ENCODE data around the gene ARHGAP15.

ARHGAP15 gene

DNA sequence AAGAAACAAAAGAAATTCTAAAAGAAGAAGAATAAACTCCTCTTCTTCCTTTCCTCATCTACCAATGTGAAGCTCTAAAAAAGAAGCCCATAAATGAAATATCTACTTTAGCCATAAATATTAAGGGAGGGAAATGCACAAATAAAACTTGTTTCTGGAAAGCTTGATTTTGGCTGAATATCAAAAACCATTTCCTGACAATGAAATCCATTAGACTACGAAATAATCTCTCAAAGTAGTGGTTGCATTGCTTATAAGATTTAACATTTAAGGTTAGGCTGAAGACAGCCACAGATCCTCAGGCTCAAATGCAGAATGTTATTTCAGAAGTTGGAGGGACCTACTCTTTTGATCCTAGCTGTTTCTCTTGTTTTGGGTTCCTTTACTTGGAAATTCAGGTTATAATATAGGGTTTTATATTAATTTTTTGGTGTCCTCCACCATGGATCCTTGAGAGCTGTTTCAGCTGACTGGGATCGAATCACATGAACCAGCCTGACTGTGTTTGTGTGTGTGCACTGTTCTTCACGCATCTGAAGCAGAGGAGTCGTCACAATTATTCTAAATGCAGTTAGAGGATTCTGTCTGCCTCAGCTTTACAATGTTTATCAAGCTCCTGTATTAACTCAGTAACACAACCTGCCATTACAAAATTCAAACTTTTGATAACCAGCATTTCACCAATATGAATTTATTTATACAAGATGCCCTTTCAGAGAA, 474.8 kb downstream of the ARHGAP15 start:
- no peak for DNase-seq (ENCODE audit: low read depth in 1 of 2, low spot score in 1 of 2)
- Histone ChIP-seq H3K4me3 (replicated peaks; ENCODE audit: insufficient read depth, low read length) (no peak overlapping the region), H3K27ac (replicated peaks) (no peak overlapping the region), H3K27me3 (ENCODE audit: insufficient read depth, poor library complexity, severe bottlenecking) (no peaks in the 10 kb centered on the region)
- TF ChIP-seq GABPA (IDR thresholded peaks at IDR 0.05; ENCODE audit: low read depth): no peak
- TF ChIP-seq SPI1 (IDR thresholded peaks at IDR 0.05; ENCODE audit: borderline replicate concordance, low read depth): no peak
- TF ChIP-seq, protein P1, sequence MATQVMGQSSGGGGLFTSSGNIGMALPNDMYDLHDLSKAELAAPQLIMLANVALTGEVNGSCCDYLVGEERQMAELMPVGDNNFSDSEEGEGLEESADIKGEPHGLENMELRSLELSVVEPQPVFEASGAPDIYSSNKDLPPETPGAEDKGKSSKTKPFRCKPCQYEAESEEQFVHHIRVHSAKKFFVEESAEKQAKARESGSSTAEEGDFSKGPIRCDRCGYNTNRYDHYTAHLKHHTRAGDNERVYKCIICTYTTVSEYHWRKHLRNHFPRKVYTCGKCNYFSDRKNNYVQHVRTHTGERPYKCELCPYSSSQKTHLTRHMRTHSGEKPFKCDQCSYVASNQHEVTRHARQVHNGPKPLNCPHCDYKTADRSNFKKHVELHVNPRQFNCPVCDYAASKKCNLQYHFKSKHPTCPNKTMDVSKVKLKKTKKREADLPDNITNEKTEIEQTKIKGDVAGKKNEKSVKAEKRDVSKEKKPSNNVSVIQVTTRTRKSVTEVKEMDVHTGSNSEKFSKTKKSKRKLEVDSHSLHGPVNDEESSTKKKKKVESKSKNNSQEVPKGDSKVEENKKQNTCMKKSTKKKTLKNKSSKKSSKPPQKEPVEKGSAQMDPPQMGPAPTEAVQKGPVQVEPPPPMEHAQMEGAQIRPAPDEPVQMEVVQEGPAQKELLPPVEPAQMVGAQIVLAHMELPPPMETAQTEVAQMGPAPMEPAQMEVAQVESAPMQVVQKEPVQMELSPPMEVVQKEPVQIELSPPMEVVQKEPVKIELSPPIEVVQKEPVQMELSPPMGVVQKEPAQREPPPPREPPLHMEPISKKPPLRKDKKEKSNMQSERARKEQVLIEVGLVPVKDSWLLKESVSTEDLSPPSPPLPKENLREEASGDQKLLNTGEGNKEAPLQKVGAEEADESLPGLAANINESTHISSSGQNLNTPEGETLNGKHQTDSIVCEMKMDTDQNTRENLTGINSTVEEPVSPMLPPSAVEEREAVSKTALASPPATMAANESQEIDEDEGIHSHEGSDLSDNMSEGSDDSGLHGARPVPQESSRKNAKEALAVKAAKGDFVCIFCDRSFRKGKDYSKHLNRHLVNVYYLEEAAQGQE (IDR thresholded peaks at IDR 0.05; ENCODE audit: insufficient replicate concordance, low read depth): no peak
- TF ChIP-seq, protein P2, sequence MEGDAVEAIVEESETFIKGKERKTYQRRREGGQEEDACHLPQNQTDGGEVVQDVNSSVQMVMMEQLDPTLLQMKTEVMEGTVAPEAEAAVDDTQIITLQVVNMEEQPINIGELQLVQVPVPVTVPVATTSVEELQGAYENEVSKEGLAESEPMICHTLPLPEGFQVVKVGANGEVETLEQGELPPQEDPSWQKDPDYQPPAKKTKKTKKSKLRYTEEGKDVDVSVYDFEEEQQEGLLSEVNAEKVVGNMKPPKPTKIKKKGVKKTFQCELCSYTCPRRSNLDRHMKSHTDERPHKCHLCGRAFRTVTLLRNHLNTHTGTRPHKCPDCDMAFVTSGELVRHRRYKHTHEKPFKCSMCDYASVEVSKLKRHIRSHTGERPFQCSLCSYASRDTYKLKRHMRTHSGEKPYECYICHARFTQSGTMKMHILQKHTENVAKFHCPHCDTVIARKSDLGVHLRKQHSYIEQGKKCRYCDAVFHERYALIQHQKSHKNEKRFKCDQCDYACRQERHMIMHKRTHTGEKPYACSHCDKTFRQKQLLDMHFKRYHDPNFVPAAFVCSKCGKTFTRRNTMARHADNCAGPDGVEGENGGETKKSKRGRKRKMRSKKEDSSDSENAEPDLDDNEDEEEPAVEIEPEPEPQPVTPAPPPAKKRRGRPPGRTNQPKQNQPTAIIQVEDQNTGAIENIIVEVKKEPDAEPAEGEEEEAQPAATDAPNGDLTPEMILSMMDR (IDR thresholded peaks at IDR 0.05; ENCODE audit: insufficient read depth, low read length): no peak
- no peak for TF ChIP-seq POLR2AphosphoS5 (IDR thresholded peaks at IDR 0.05; ENCODE audit: low read depth)

DNA sequence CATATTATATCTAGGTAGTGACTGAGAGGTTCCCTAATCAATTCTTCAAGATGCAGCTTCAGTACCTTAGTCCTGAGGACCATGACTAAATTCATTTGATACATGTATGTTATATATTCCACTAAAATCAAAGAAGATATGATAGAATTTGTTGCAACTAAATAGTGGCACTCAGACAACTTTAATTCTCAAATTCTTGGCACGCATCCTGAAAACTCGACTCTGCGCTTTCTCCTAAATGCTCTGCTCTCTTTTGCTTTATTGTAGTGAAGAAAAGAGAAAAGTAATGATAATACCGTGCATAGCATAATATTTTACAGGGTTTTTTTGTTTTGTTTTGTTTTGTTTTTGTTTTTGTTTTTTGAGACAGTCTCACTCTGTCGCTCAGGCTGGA, 475.3 kb downstream of the ARHGAP15 start:
- no peak for DNase-seq (ENCODE audit: low read depth in 1 of 2, low spot score in 1 of 2)
- TF ChIP-seq GABPA (IDR thresholded peaks at IDR 0.05; ENCODE audit: low read depth) (no peak), SPI1 (IDR thresholded peaks at IDR 0.05; ENCODE audit: borderline replicate concordance, low read depth) (no peak), POLR2AphosphoS5 (IDR thresholded peaks at IDR 0.05; ENCODE audit: low read depth) (no peak)
- TF ChIP-seq, protein P1 (IDR thresholded peaks at IDR 0.05; ENCODE audit: insufficient replicate concordance, low read depth): no peak
- TF ChIP-seq, protein P2 (IDR thresholded peaks at IDR 0.05; ENCODE audit: insufficient read depth, low read length): no peak
- no peak overlapping the region for H3K4me3 ChIP-seq (replicated peaks; ENCODE audit: insufficient read depth, low read length)
- no peak overlapping the region for H3K27ac ChIP-seq (replicated peaks)
- H3K27me3 ChIP-seq (ENCODE audit: insufficient read depth, poor library complexity, severe bottlenecking): no peaks in the 10 kb centered on the region

DNA sequence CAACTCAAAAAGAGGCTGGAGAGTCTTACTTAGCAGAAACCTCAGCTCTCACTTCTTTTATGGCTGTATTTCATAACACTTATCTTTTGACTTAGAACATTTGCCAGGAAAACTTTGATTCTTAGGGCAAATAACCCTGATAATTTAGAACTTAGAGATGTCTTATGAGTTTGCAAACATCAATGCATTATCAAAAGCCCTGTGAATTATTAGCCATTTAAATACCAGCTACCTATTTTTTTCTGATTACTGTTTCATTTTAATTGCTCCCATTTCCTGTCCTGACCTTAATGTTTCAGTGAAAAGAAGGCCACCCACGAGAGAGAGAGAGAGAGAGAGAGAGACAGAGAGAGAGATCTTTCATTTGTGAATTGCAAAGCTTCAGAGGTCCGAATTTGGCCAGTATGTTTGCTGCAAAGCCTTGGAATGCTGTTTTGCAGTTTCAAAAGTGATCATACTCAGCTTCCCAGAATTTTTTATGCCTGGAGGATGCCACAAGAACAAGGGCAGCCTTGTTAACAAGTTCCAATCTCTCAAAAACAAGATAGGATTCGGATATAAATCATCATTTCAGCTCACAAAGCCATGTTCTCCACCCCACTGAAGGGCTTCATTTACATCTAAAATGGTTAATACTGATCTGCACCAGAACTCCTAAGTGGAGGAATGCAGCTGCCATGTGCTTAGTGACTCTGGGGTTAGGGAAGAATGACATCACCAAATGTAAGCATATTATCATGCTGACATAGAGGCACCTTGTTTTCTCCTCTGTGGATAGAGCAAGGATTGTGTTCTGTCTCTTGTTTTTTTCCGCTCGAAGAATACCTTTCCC, 478.2 kb downstream of the ARHGAP15 start:
- no peak for TF ChIP-seq GABPA (IDR thresholded peaks at IDR 0.05; ENCODE audit: low read depth)
- TF ChIP-seq, protein P2 (IDR thresholded peaks at IDR 0.05; ENCODE audit: insufficient read depth, low read length): no peak
- no peak for TF ChIP-seq POLR2AphosphoS5 (IDR thresholded peaks at IDR 0.05; ENCODE audit: low read depth)
- TF ChIP-seq SPI1 (IDR thresholded peaks at IDR 0.05; ENCODE audit: borderline replicate concordance, low read depth): no peak
- TF ChIP-seq, protein P1 (IDR thresholded peaks at IDR 0.05; ENCODE audit: insufficient replicate concordance, low read depth): no peak

More for the DNA sequence above, 478.2 kb downstream of the ARHGAP15 start:
- no peak overlapping the region for H3K4me3 ChIP-seq (replicated peaks; ENCODE audit: insufficient read depth, low read length)
- no peaks in the 10 kb centered on the region for H3K27me3 ChIP-seq (ENCODE audit: insufficient read depth, poor library complexity, severe bottlenecking)
- H3K27ac ChIP-seq (replicated peaks): no peak overlapping the region
- no peak for DNase-seq (ENCODE audit: low read depth in 1 of 2, low spot score in 1 of 2)

Measured in HL-60 (cell line).